ENCODE data around the gene CD22. TPM values are rescaled to one million over a fixed set of nuclear protein-coding genes. Genes with fewer than 3 reads are reported as not detected.

CD22 gene
- total and polyA plus RNA-seq, 2 of the 13 experiments (the other 11 are each of a cell fraction or from before 2014, with no cell fraction given), result 0.71 to 1.7 TPM

GRCh38 chr19:35315883-35316282, 13.1 kb upstream of the CD22 start (continued):
- TF ChIP-seq SAP130 (CRISPR knock-in tag; IDR thresholded peaks at IDR 0.05; ENCODE audit: low read depth), result 0 out of 2 replicates have a peak, but pooled peaks have one; percentile 23
- TF ChIP-seq RAD21 (CRISPR knock-in tag; IDR thresholded peaks at IDR 0.05), result peak; percentile 81
- TF ChIP-seq, protein P1, sequence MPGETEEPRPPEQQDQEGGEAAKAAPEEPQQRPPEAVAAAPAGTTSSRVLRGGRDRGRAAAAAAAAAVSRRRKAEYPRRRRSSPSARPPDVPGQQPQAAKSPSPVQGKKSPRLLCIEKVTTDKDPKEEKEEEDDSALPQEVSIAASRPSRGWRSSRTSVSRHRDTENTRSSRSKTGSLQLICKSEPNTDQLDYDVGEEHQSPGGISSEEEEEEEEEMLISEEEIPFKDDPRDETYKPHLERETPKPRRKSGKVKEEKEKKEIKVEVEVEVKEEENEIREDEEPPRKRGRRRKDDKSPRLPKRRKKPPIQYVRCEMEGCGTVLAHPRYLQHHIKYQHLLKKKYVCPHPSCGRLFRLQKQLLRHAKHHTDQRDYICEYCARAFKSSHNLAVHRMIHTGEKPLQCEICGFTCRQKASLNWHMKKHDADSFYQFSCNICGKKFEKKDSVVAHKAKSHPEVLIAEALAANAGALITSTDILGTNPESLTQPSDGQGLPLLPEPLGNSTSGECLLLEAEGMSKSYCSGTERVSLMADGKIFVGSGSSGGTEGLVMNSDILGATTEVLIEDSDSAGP (CRISPR knock-in tag; IDR thresholded peaks at IDR 0.05; ENCODE audit: borderline replicate concordance), result peak; percentile 12; the same call in 1 of the 2 replicates
- TF ChIP-seq AKAP8 (CRISPR knock-in tag; IDR thresholded peaks at IDR 0.05), result no peak
- TF ChIP-seq TERF1 (CRISPR knock-in tag; IDR thresholded peaks at IDR 0.05), result no peak
- 0 out of 2 replicates have a peak, but pooled peaks have one; percentile 1 for TF ChIP-seq NCOA1 (CRISPR knock-in tag; IDR thresholded peaks at IDR 0.05)
- TF ChIP-seq NFATC3 (CRISPR knock-in tag; IDR thresholded peaks at IDR 0.05), result no peak
- peak; percentile 30; the same call in 1 of the 2 replicates for TF ChIP-seq ZSCAN31 (CRISPR knock-in tag; IDR thresholded peaks at IDR 0.05; ENCODE audit: low read depth)
- no peak for TF ChIP-seq SALL2 (CRISPR knock-in tag; IDR thresholded peaks at IDR 0.05)
- TF ChIP-seq RBM39 (IDR thresholded peaks at IDR 0.05; ENCODE audit: low read depth, low read length, poor library complexity, severe bottlenecking), result no peak

DNA sequence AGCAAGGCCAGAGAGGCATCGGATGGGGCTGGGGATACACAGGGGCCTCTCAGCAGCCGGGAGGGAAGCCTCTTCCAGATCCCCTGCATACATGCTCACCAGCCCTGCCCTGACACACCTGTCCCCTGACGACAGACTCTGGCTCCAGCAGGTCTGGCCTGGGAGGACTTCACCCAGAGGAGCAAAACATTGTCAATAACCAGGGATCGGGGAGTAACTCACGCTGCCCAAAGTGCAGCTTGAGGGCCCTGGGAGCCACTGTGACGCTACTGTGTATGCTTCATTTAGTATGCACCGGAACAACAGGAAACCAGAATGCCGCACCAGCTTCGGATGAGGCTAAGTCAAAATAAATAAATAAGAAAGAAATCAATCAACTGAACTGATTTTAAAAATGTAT, 12.4 kb upstream of the CD22 start:
- ChIA-PET POLR2A (interaction anchor here (0.6 to 2.6 kb wide), 4 partner anchors 8 to 42 kb away, joined by 3 to 16 read pairs (median 4); no protein-coding TSS in a partner anchor), CTCF (ENCODE audit: low intra/inter-chr PET ratio, low total read pairs) (no interaction called here)
- Histone ChIP-seq H3K4me3 (replicated peaks in 1 of 3; ENCODE audit: insufficient read depth in 1 of 3, low read depth in 2 of 3, low read length in 3 of 3) (peak overlapping the region; percentile 13 to 45 (median 17); a peak in 5 of 6 replicates), H3K4me1 (ENCODE audit: insufficient read depth, low read length) (peaks cover 79% of the 10 kb centered on the region), H3K27me3 (ENCODE audit: control insufficient read depth in 1 of 2, insufficient read depth in 2 of 2, low read length in 2 of 2) (no peaks in the 10 kb centered on the region), H2AFZ (ENCODE audit: low read length) (no peak overlapping the region), H3K9me3 (ENCODE audit: low read length) (no peaks in the 10 kb centered on the region), H3K36me3 (replicated peaks in 1 of 2; ENCODE audit: control insufficient read depth in 1 of 2, insufficient read depth in 2 of 2, low read length in 2 of 2) (no peaks in the 10 kb centered on the region), H4K20me1 (ENCODE audit: insufficient read depth, low read length) (no peaks in the 10 kb centered on the region), H3K4me2 (ENCODE audit: low read depth, low read length) (peak overlapping the region; percentile 71), H3K9ac (ENCODE audit: insufficient read depth, low read depth, low read length) (peak overlapping the region; percentile 52), H3K27ac (ENCODE audit: extremely low read length, insufficient read depth, low read length) (peak overlapping the region; percentile 78), H3K79me2 (ENCODE audit: insufficient read depth, low read length) (no peaks in the 10 kb centered on the region)
- WGBS (ENCODE audit: low lambda C conversion rate), result 1% methylated on average over 7 of the region's 9 CpGs
- intact Hi-C loops (cut with micrococcal nuclease; ENCODE audit: unreplicated experiment), result no loop called here
- FAIRE-seq, result peak; percentile 92
- BruUV-seq (replicated peaks), result no TSS peak
- DNase-seq (ENCODE audit: low spot score), result peak; percentile 94
- in situ Hi-C loops (cut with HindIII; ENCODE audit: extremely low pct_ligation_motif_present, low pct_unique_long_range_greater_than_20kb), result no loop called here
- ATAC-seq, result peak; percentile 88
- peak; percentile 37; the same call in 1 of the 2 replicates for TF ChIP-seq TFE3 (CRISPR knock-in tag; IDR thresholded peaks at IDR 0.05)
- TF ChIP-seq HOXA3 (CRISPR knock-in tag; IDR thresholded peaks at IDR 0.05), result peak; percentile 49; the same call in 1 of the 2 replicates
- 0 out of 2 replicates have a peak, but pooled peaks have one; percentile 25 for TF ChIP-seq ZBTB2 (CRISPR knock-in tag; IDR thresholded peaks at IDR 0.05; ENCODE audit: low read depth)
- TF ChIP-seq ZNF234 (CRISPR knock-in tag; conservative IDR thresholded peaks at IDR 0.05), result no peak
- TF ChIP-seq, protein P2, sequence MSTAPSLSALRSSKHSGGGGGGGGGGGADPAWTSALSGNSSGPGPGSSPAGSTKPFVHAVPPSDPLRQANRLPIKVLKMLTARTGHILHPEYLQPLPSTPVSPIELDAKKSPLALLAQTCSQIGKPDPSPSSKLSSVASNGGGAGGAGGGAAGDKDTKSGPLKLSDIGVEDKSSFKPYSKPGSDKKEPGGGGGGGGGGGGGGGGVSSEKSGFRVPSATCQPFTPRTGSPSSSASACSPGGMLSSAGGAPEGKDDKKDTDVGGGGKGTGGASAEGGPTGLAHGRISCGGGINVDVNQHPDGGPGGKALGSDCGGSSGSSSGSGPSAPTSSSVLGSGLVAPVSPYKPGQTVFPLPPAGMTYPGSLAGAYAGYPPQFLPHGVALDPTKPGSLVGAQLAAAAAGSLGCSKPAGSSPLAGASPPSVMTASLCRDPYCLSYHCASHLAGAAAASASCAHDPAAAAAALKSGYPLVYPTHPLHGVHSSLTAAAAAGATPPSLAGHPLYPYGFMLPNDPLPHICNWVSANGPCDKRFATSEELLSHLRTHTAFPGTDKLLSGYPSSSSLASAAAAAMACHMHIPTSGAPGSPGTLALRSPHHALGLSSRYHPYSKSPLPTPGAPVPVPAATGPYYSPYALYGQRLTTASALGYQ (CRISPR knock-in tag; IDR thresholded peaks at IDR 0.05), result 0 out of 2 replicates have a peak, but pooled peaks have one; percentile 43

All from HepG2 (cell line).